ENCODE measurements around the gene EIF2AK2.

- TF ChIP-seq POLR2AphosphoS5 (IDR thresholded peaks at IDR 0.05; ENCODE audit: low read depth) (no peak), CTCF (IDR thresholded peaks at IDR 0.05; ENCODE audit: insufficient read depth, low read length) (no peak)
These were observed 14.8 kb upstream of the EIF2AK2 start for GRCh38 chr2:37171624-37171950.
